Astrocyte (in vitro differentiated cells and primary cell): ENCODE data around the gene MED12L.

Experiments
- EZH2 ChIP-seq: IDR thresholded peaks from 2 replicates; pipeline ENCODE4 v1.6.1; 2012; ENCODE audit warnings: mild to moderate bottlenecking, low read length, inconsistent platforms; ENCODE audit not compliant: insufficient read depth
- TF ChIP-seq, protein P1 (sequence below): IDR thresholded peaks from 2 replicates; pipeline ENCODE4 v1.5.1; 2011; ENCODE audit warnings: low read depth, mild to moderate bottlenecking, inconsistent platforms, low read length, moderate library complexity; ENCODE audit not compliant: insufficient read depth

DNA sequence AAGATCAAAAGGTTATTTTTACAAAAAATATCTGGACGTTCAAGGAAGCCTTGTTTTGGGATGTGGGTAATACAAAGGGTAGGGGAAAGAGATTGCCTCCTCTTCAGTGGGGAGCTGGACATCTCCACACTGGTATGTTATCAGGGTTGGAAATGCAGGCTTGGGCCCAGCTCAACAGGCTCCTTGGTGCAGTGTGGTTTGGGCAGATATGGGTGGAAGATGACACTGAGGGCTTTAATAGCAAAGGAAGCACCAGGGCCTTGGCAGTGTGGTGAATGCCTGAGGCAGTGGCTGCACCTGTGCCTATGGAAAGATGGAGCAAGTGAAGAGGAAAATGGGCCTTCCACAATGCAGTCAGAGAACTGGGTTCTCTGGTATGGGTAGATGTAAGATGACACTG is 11.2 kb upstream of the MED12L start:
- TF ChIP-seq, protein P1, sequence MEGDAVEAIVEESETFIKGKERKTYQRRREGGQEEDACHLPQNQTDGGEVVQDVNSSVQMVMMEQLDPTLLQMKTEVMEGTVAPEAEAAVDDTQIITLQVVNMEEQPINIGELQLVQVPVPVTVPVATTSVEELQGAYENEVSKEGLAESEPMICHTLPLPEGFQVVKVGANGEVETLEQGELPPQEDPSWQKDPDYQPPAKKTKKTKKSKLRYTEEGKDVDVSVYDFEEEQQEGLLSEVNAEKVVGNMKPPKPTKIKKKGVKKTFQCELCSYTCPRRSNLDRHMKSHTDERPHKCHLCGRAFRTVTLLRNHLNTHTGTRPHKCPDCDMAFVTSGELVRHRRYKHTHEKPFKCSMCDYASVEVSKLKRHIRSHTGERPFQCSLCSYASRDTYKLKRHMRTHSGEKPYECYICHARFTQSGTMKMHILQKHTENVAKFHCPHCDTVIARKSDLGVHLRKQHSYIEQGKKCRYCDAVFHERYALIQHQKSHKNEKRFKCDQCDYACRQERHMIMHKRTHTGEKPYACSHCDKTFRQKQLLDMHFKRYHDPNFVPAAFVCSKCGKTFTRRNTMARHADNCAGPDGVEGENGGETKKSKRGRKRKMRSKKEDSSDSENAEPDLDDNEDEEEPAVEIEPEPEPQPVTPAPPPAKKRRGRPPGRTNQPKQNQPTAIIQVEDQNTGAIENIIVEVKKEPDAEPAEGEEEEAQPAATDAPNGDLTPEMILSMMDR = no peak
- TF ChIP-seq EZH2 = no peak
